Measurements from ENCODE around the gene MBTPS1. TPM values are rescaled to one million over a fixed set of nuclear protein-coding genes. Genes with fewer than 3 reads are reported as not detected.

MBTPS1 gene
- total and polyA plus RNA-seq, 7 donors = 13.6 to 83.6 (median 69.3) TPM

DNA sequence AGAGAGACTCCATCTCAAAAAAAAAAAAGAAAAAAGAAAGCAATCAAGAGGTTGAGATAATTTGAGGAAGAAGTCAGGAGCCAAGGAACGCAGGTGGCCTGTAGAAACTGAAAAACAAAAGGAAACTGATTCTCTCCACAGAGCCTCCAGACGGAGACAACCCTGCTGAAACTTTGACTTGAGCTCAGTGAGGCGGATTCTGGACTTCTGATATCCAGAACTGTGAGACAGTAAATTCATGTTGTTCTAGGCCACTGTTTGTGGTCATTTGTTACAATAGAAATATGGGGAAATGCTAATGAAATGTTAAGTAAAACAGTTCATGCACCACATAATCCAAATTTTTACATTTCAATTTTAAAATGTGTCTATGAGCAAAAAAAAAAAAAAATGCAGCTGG is 5.2 kb downstream of the MBTPS1 start:
- Histone ChIP-seq H3K9me3 (no peaks in the 10 kb centered on the region), H3K36me3 (peaks cover 0 to 4% (median 0%) of the 10 kb centered on the region in 4 donors), H3K4me3 (no peak overlapping the region), H3K27ac (no peak overlapping the region), H3K4me1 (peaks cover 0 to 38% (median 19%) of the 10 kb centered on the region in 4 donors), H3K27me3 (no peaks in the 10 kb centered on the region)
- TF ChIP-seq POLR2AphosphoS5 (IDR thresholded peaks at IDR 0.05) (no peak), POLR2A (IDR thresholded peaks at IDR 0.05) (no peak), EP300 (IDR thresholded peaks at IDR 0.05) (no peak)
- TF ChIP-seq, protein P1, sequence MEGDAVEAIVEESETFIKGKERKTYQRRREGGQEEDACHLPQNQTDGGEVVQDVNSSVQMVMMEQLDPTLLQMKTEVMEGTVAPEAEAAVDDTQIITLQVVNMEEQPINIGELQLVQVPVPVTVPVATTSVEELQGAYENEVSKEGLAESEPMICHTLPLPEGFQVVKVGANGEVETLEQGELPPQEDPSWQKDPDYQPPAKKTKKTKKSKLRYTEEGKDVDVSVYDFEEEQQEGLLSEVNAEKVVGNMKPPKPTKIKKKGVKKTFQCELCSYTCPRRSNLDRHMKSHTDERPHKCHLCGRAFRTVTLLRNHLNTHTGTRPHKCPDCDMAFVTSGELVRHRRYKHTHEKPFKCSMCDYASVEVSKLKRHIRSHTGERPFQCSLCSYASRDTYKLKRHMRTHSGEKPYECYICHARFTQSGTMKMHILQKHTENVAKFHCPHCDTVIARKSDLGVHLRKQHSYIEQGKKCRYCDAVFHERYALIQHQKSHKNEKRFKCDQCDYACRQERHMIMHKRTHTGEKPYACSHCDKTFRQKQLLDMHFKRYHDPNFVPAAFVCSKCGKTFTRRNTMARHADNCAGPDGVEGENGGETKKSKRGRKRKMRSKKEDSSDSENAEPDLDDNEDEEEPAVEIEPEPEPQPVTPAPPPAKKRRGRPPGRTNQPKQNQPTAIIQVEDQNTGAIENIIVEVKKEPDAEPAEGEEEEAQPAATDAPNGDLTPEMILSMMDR (IDR thresholded peaks at IDR 0.05) = no peak
- DNase-seq = no peak
- intact Hi-C loops (cut with DNase I) = no loop called here
- whole genome bisulfite sequencing, 2 donors = 51 to 70% methylated on average over 3 of the region's 3 CpGs

DNA sequence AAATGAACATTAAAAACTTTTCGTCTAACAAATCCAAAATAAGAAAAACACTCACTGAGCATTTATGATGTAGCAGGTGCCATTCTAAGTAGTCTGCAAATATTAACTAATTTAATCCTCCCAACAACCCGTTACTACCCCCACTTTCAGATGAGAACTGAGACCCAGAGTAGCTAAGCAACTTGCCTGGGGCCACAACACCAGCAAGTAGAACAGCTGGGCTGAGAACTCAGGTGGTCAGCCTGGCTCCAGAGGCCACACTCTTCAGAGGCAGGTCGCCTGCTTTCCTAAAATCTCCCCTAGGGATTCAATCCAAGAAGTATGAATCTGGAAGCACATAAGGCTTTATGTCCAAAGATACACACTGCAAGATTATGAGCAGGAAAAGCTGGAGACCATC is 6.2 kb downstream of the MBTPS1 start:
- no peaks in the 10 kb centered on the region for H3K9me3 ChIP-seq
- DNase-seq = no peak
- peaks cover 0 to 36% (median 15%) of the 10 kb centered on the region in 4 donors for H3K4me1 ChIP-seq
- H3K27me3 ChIP-seq = no peaks in the 10 kb centered on the region
- H3K27ac ChIP-seq = no peak overlapping the region
- intact Hi-C loops (cut with DNase I) = no loop called here
- TF ChIP-seq, protein P1 (IDR thresholded peaks at IDR 0.05) = no peak
- TF ChIP-seq EP300 (IDR thresholded peaks at IDR 0.05) = no peak
- TF ChIP-seq POLR2AphosphoS5 (IDR thresholded peaks at IDR 0.05) = no peak
- no peak for TF ChIP-seq POLR2A (IDR thresholded peaks at IDR 0.05)
- H3K4me3 ChIP-seq = no peak overlapping the region
- WGBS, 2 donors = 81 to 88% methylated on average over 3 of the region's 3 CpGs
- H3K36me3 ChIP-seq = peaks cover 0 to 4% (median 0%) of the 10 kb centered on the region in 4 donors

DNA sequence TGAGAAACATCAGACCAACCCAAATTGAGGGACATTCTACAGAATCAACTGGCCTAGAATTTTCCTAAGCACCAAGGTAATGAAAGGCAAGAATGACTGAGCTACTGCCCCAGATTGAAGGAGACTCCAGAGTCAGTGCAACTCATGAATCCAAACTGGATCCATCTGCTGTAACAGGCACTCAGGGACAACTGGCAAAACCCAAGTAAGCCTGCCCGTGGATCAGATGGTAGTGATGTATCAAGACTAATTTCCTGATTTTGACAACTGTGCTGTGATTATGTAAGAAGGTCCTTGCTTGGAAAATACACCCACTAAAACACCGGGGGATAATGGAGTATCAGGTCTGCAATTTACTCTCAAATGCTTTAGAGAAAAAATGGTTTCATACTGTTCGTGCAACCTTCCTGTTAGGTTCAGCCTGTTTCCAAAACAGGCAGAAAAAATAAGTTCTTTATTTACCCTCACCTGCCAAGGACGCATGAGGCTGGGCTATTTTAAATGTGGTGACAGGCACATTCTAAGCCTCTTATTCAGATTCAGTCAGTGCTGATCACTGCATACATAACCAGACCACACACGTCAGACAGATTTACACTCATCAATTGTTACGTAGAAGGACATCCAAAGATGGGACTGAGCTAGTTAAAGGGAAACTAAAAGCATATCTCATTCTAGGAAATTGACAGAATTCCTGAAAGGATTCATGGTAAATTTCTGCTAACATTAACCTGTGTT is 7.0 kb downstream of the MBTPS1 start:
- H3K4me3 ChIP-seq = no peak overlapping the region

DNA sequence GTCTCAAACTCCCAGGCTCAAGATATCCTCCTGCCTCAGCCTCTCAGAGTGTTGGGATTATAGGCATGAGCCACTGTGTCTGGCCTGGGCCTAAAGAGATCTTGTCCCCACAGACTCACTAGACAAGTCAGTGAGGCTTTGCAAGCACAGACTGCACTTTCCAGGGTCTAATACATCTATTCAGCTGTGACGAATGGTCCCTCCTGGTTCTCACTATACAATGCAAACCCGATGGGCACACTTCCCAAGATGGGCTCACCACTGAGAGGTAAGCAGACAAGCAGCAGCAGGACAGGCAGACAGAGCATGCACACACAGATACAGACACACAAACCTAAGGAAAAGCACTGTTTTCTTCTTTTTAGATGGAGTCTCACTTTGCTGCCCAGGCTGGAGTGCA is 8.8 kb downstream of the MBTPS1 start:
- no peaks in the 10 kb centered on the region for H3K27me3 ChIP-seq
- H3K36me3 ChIP-seq = peaks cover 0 to 4% (median 0%) of the 10 kb centered on the region in 4 donors
- H3K4me3 ChIP-seq = no peak overlapping the region
- no peak overlapping the region for H3K27ac ChIP-seq
- no peak for DNase-seq
- peaks cover 0 to 30% (median 10%) of the 10 kb centered on the region in 4 donors for H3K4me1 ChIP-seq
- WGBS, 2 donors = 81 to 92% methylated on average over 2 of the region's 2 CpGs
- TF ChIP-seq POLR2AphosphoS5 (IDR thresholded peaks at IDR 0.05) (no peak), EP300 (IDR thresholded peaks at IDR 0.05) (no peak), POLR2A (IDR thresholded peaks at IDR 0.05) (no peak)
- TF ChIP-seq, protein P1 (IDR thresholded peaks at IDR 0.05) = no peak
- intact Hi-C loops (cut with DNase I) = no loop called here
- H3K9me3 ChIP-seq = no peaks in the 10 kb centered on the region

More for the DNA sequence above, 7.0 kb downstream of the MBTPS1 start:
- Histone ChIP-seq H3K9me3 (no peaks in the 10 kb centered on the region), H3K27me3 (no peaks in the 10 kb centered on the region), H3K36me3 (peaks cover 0 to 4% (median 0%) of the 10 kb centered on the region in 4 donors), H3K4me1 (peaks cover 0 to 29% (median 8%) of the 10 kb centered on the region in 4 donors), H3K27ac (no peak overlapping the region)
- intact Hi-C loops (cut with DNase I) = no loop called here
- TF ChIP-seq, protein P1 (IDR thresholded peaks at IDR 0.05) = no peak
- TF ChIP-seq EP300 (IDR thresholded peaks at IDR 0.05) (no peak), POLR2AphosphoS5 (IDR thresholded peaks at IDR 0.05) (no peak), POLR2A (IDR thresholded peaks at IDR 0.05) (no peak)
- DNase-seq = no peak
- WGBS, 2 donors = 78 to 80% methylated on average over 6 of the region's 6 CpGs
